H1 (cell line): ENCODE data around the gene SKAP1.

Experiments used
- BRCA1 ChIP-seq: IDR thresholded peaks from 2 replicates; pipeline ENCODE4 v1.6.1; 2012; ENCODE audit warnings: low read depth, low read length, improper control_type of control experiment
- CTCF ChIP-seq, 3 experiments: IDR thresholded peaks; 1 replicate in 2 of 3; 2 replicates in 1 of 3; pipeline versions ENCODE4 v1.5.1 to v1.6.1; 2011; ENCODE audit warnings: low read length in 3 of 3, mild to moderate bottlenecking in 3 of 3, inconsistent platforms in 2 of 3, low read depth in 1 of 3, moderate library complexity in 1 of 3; ENCODE audit not compliant: insufficient read depth in 1 of 3; ENCODE audit errors: control extremely low read depth in 1 of 3
- EP300 ChIP-seq, 2 experiments: IDR thresholded peaks; 1 replicate in 1 of 2; 2 replicates in 1 of 2; pipeline ENCODE4 v1.6.1; 2011 to 2012; ENCODE audit warnings: low read depth in 2 of 2, low read length in 2 of 2, mild to moderate bottlenecking in 2 of 2, borderline replicate concordance in 1 of 2, inconsistent platforms in 1 of 2, moderate library complexity in 1 of 2
- EZH2 ChIP-seq: fragments of 200-600 bp; sonication (generic); IDR thresholded peaks from 2 replicates; pipeline ENCODE4 v1.7.1; 2012; ENCODE audit warnings: low read depth, mild to moderate bottlenecking, moderate library complexity, low read length, inconsistent platforms; ENCODE audit not compliant: severe bottlenecking
- KDM1A ChIP-seq: fragments of 200-600, 300-600 bp; sonication (generic); IDR thresholded peaks from 2 replicates; pipeline ENCODE4 v1.7.1; 2016; ENCODE audit warnings: mild to moderate bottlenecking, low read length, borderline replicate concordance
- POLR2A ChIP-seq, 2 experiments: IDR thresholded peaks; 1 replicate in 1 of 2; 2 replicates in 1 of 2; pipeline ENCODE4 v1.6.1; 2011; ENCODE audit warnings: low read depth in 2 of 2, low read length in 2 of 2, mild to moderate bottlenecking in 2 of 2; ENCODE audit errors: control extremely low read depth in 1 of 2
- RXRA ChIP-seq: IDR thresholded peaks from 2 replicates; pipeline ENCODE4 v1.6.1; 2011; ENCODE audit warnings: low read depth, mild to moderate bottlenecking, low read length, moderate library complexity; ENCODE audit not compliant: insufficient read depth
- TAF7 ChIP-seq: optimal IDR thresholded peaks from 2 replicates; pipeline ENCODE3; 2011; ENCODE audit warnings: low read depth, mild to moderate bottlenecking, inconsistent platforms, low read length, moderate library complexity, borderline replicate concordance

- TF ChIP-seq EZH2 (no peak), POLR2A (IDR thresholded peaks at IDR 0.05; ENCODE audit: control extremely low read depth in 1 of 2, low read depth in 2 of 2, low read length in 2 of 2) (no peak), KDM1A (no peak), BRCA1 (no peak), TAF7 (no peak), CTCF (IDR thresholded peaks at IDR 0.05; ENCODE audit: control extremely low read depth in 1 of 3, insufficient read depth in 1 of 3, low read depth in 1 of 3, low read length in 3 of 3) (no peak), RXRA (no peak), EP300 (IDR thresholded peaks at IDR 0.05; ENCODE audit: borderline replicate concordance in 1 of 2, low read depth in 2 of 2, low read length in 2 of 2) (no peak)
These were observed 189.4 kb downstream of the SKAP1 start for GRCh38 chr17:48240562-48241130.
